Fibroblast of mammary gland (primary cell): Measurements from ENCODE around the gene RNF6.
A peak's percentile ranks its signal among the peaks of the same experiment; 100 is the strongest.

Source experiments
- DNase-seq: peaks from one replicate; pipeline ENCODE4 v3.0.0-alpha.2; 2010; ENCODE audit warnings: low read depth
- H3K4me3 ChIP-seq: 2 replicates; pipeline ENCODE4 v1.5.1; 2011; ENCODE audit warnings: low read depth, mild to moderate bottlenecking, low read length, moderate library complexity; ENCODE audit not compliant: control insufficient read depth
- CTCF ChIP-seq: conservative IDR thresholded peaks from 2 replicates; pipeline ENCODE4 v1.5.1; 2011; ENCODE audit warnings: low read depth, low read length, inconsistent platforms; ENCODE audit not compliant: control insufficient read depth, insufficient read depth

The RNF6 gene

DNA sequence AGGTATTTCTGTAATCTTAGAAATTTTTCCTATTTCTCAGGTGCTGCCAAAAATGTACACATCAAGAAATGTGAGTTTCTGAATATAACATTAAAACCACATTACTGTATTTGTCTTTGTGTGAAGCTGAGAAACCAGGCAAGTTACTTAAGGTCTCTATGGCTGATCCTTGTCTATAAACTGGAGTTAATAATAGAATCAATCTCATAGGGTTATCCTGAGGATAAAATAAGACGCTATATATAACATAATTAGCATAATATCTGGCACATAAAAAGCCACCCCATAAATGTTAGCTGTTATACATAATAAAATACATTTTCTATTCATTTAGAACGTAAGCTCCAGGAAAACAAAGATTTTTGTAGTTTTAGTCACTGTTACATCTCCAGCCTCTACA lies 6.1 kb downstream of the RNF6 start:
- TF ChIP-seq CTCF, result no peak
- no peak overlapping the region for H3K4me3 ChIP-seq
- DNase-seq, result no peak

DNA sequence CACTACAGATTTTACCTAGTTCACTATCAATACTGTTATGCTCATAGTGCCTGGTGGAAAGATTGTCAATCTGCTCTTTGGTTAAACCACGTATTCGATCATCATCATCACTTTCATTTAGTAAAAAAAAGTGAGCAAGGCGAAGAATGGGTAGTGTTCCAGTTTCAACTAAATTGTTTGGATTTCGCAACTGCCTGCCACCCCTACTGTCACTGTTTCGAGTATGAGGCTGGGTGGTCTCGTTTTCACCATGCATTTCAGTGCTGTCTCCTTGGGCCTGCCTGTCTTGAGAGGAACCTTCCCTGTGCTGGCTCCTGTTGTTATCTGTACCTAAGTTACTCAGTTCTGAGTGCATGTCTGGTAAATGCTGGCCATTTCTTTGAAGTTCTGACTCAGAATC lies 8.1 kb downstream of the RNF6 start:
- TF ChIP-seq CTCF, result no peak
- H3K4me3 ChIP-seq, result no peak overlapping the region
- DNase-seq, result no peak

DNA sequence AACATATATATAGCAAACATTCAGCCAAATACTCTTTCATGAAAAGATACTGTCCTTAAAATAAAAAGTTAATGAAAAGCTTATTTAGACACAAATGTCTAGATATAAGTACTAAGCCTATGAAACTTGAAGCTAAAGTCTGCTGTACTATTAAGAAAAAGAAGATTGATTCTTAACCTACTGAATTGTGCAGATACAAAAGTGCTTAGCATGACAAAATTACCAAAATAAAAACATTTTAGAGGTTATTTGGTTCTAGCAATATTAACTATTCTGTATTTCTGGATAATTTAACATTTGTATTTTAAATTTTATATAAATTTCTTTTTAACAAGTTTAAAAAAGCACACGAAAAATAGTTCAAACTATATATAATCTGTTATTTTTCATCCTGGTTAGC lies 8.8 kb downstream of the RNF6 start:
- no peak for DNase-seq
- no peak for TF ChIP-seq CTCF

GRCh38 chr13:26208287-26208686 lies 13.8 kb downstream of the RNF6 start:
- no peak for DNase-seq
- H3K4me3 ChIP-seq, result no peak overlapping the region
- no peak for TF ChIP-seq CTCF

More for the DNA sequence above, 8.8 kb downstream of the RNF6 start:
- H3K4me3 ChIP-seq, result no peak overlapping the region

DNA sequence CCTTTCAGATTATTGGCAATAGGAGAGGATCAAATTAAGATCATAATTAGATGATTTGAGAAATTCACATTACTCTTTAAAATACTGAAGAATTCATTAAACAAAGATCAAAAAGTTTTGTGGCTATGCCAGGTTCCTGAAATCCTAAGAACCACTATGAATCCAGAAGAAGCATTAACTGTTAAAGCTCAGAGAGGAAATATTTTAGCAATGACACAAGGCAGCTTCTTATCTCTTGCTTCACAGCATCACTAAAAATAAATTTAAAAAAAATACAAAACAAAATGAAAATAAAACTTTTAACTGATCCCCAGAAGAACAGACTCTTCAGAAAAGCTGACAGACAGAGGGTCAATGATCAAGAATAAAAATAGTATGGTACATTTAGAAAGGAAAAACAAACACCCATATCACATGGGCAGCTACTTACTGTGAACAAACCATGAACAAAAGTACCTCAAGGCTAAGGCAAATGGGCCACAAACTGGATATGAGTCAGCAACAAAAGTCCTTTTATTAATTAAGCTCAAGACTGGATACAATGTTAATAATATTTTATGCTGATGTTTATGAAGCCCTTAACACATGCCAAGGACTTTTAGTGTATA lies 19.6 kb downstream of the RNF6 start:
- peak; percentile 42 for DNase-seq
- TF ChIP-seq CTCF, result no peak
- H3K4me3 ChIP-seq, result no peak overlapping the region

- TF ChIP-seq CTCF, result no peak
- H3K4me3 ChIP-seq, result no peak overlapping the region
- peak; percentile 25 for DNase-seq
Measured at GRCh38 chr13:26200811-26201210, 21.3 kb downstream of the RNF6 start.

GRCh38 chr13:26198116-26198515 lies 24.0 kb downstream of the RNF6 start:
- TF ChIP-seq CTCF, result no peak
- H3K4me3 ChIP-seq, result no peak overlapping the region
- DNase-seq, result no peak
